ENCODE measurements around the gene TSPO2. TPM values are rescaled to one million over a fixed set of nuclear protein-coding genes. Genes with fewer than 3 reads are reported as not detected.

Gene TSPO2
- total and polyA plus RNA-seq, 2 of the 13 experiments (the other 11 are each of a cell fraction or from before 2014, with no cell fraction given): 0.55 TPM; not detected in 1

DNA sequence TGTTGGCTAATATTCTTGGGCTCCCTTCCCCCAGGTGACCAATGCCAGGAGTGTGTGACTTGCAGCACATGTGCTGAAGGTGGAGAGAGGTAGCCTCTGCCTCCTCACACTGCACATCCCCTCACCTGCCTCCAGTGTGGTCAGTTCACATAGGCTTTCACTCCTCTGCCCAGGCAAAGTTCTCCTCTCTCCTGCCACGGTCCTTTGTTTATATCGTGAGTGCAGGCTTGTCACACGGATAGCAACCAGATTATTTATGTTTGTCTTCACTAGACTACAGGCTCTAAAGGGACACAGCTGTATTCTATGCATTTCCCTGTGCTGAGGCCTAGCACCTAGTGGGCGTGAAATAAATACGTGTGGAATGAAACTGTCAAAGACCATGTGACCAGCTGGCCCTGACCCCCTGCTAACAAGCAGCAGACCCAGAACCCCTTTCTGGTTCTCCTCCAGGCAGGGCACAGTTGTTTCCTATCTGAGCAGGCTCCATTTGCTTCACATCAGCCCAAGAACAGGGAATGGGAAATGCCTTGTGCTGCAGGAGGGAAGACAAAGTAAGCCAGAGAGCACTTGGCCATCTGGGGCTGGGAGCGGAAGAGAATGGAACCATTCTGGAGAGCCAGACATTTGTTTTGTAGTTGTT lies 45.6 kb upstream of the TSPO2 start (continued):
- TF ChIP-seq KDM2A (CRISPR knock-in tag; IDR thresholded peaks at IDR 0.05; ENCODE audit: borderline replicate concordance, low read depth) (0 out of 2 replicates have a peak, but pooled peaks have one; percentile 16), ZNF557 (CRISPR knock-in tag; IDR thresholded peaks at IDR 0.05) (peak; percentile 64; the same call in 1 of the 2 replicates), BHLHE40 (IDR thresholded peaks at IDR 0.05; ENCODE audit: low read length) (no peak), ZNF598 (CRISPR knock-in tag; IDR thresholded peaks at IDR 0.05; ENCODE audit: borderline replicate concordance) (peak; percentile 55; the same call in 1 of the 2 replicates), JUN (CRISPR knock-in tag; IDR thresholded peaks at IDR 0.05) (peak; percentile 18; the same call in 1 of the 2 replicates), ZNF747 (CRISPR knock-in tag; IDR thresholded peaks at IDR 0.05; ENCODE audit: borderline replicate concordance) (0 out of 2 replicates have a peak, but pooled peaks have one; percentile 20), IKZF1 (IDR thresholded peaks at IDR 0.05) (no peak), HDAC1 (CRISPR knock-in tag; IDR thresholded peaks at IDR 0.05) (peak; percentile 43; the same call in 1 of the 2 replicates), ZNF572 (CRISPR knock-in tag; IDR thresholded peaks at IDR 0.05) (peak; percentile 77; the same call in 1 of the 2 replicates)
- TF ChIP-seq, protein P1, sequence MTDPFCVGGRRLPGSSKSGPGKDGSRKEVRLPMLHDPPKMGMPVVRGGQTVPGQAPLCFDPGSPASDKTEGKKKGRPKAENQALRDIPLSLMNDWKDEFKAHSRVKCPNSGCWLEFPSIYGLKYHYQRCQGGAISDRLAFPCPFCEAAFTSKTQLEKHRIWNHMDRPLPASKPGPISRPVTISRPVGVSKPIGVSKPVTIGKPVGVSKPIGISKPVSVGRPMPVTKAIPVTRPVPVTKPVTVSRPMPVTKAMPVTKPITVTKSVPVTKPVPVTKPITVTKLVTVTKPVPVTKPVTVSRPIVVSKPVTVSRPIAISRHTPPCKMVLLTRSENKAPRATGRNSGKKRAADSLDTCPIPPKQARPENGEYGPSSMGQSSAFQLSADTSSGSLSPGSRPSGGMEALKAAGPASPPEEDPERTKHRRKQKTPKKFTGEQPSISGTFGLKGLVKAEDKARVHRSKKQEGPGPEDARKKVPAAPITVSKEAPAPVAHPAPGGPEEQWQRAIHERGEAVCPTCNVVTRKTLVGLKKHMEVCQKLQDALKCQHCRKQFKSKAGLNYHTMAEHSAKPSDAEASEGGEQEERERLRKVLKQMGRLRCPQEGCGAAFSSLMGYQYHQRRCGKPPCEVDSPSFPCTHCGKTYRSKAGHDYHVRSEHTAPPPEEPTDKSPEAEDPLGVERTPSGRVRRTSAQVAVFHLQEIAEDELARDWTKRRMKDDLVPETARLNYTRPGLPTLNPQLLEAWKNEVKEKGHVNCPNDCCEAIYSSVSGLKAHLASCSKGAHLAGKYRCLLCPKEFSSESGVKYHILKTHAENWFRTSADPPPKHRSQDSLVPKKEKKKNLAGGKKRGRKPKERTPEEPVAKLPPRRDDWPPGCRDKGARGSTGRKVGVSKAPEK (CRISPR knock-in tag; IDR thresholded peaks at IDR 0.05; ENCODE audit: borderline replicate concordance): 0 out of 2 replicates have a peak, but pooled peaks have one; percentile 24
- TF ChIP-seq, protein P2, sequence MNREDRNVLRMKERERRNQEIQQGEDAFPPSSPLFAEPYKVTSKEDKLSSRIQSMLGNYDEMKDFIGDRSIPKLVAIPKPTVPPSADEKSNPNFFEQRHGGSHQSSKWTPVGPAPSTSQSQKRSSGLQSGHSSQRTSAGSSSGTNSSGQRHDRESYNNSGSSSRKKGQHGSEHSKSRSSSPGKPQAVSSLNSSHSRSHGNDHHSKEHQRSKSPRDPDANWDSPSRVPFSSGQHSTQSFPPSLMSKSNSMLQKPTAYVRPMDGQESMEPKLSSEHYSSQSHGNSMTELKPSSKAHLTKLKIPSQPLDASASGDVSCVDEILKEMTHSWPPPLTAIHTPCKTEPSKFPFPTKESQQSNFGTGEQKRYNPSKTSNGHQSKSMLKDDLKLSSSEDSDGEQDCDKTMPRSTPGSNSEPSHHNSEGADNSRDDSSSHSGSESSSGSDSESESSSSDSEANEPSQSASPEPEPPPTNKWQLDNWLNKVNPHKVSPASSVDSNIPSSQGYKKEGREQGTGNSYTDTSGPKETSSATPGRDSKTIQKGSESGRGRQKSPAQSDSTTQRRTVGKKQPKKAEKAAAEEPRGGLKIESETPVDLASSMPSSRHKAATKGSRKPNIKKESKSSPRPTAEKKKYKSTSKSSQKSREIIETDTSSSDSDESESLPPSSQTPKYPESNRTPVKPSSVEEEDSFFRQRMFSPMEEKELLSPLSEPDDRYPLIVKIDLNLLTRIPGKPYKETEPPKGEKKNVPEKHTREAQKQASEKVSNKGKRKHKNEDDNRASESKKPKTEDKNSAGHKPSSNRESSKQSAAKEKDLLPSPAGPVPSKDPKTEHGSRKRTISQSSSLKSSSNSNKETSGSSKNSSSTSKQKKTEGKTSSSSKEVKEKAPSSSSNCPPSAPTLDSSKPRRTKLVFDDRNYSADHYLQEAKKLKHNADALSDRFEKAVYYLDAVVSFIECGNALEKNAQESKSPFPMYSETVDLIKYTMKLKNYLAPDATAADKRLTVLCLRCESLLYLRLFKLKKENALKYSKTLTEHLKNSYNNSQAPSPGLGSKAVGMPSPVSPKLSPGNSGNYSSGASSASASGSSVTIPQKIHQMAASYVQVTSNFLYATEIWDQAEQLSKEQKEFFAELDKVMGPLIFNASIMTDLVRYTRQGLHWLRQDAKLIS (CRISPR knock-in tag; IDR thresholded peaks at IDR 0.05): no peak
- TF ChIP-seq, protein P3, sequence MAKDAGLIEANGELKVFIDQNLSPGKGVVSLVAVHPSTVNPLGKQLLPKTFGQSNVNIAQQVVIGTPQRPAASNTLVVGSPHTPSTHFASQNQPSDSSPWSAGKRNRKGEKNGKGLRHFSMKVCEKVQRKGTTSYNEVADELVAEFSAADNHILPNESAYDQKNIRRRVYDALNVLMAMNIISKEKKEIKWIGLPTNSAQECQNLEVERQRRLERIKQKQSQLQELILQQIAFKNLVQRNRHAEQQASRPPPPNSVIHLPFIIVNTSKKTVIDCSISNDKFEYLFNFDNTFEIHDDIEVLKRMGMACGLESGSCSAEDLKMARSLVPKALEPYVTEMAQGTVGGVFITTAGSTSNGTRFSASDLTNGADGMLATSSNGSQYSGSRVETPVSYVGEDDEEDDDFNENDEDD (CRISPR knock-in tag; IDR thresholded peaks at IDR 0.05; ENCODE audit: borderline replicate concordance): peak; percentile 14; the same call in 1 of the 2 replicates
- TF ChIP-seq, protein P4, sequence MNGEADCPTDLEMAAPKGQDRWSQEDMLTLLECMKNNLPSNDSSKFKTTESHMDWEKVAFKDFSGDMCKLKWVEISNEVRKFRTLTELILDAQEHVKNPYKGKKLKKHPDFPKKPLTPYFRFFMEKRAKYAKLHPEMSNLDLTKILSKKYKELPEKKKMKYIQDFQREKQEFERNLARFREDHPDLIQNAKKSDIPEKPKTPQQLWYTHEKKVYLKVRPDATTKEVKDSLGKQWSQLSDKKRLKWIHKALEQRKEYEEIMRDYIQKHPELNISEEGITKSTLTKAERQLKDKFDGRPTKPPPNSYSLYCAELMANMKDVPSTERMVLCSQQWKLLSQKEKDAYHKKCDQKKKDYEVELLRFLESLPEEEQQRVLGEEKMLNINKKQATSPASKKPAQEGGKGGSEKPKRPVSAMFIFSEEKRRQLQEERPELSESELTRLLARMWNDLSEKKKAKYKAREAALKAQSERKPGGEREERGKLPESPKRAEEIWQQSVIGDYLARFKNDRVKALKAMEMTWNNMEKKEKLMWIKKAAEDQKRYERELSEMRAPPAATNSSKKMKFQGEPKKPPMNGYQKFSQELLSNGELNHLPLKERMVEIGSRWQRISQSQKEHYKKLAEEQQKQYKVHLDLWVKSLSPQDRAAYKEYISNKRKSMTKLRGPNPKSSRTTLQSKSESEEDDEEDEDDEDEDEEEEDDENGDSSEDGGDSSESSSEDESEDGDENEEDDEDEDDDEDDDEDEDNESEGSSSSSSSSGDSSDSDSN (CRISPR knock-in tag; IDR thresholded peaks at IDR 0.05): 0 out of 2 replicates have a peak, but pooled peaks have one; percentile 17
- TF ChIP-seq, protein P5, sequence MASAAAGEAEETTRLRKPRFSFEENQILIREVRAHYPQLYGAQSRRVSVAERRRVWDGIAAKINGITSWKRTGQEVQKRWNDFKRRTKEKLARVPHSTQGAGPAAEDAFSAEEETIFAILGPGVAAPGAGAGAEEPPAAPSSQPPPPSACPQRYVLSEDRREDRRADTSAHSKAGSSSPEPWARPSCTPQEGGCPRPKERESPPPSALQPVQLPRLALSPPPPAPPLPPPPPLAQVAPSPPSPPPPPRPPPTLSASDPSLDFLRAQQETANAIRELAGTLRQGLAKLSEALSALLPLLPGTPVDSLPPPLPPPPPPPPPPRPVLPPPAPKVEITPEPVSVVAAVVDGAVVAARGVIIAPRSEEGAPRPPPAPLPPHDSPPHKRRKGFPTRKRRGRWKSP (CRISPR knock-in tag; IDR thresholded peaks at IDR 0.05): 0 out of 2 replicates have a peak, but pooled peaks have one; percentile 37

Measured in HepG2 (cell line).